Hepatocyte (in vitro differentiated cells): ENCODE results near the gene GRIK1. TPM values are rescaled to one million over a fixed set of nuclear protein-coding genes. Genes with fewer than 3 reads are reported as not detected.

Experiments used
- DNase-seq: peaks from one replicate; pipeline ENCODE4 v3.0.0-alpha.2; 2016; ENCODE audit warnings: low spot score
- H2AFZ ChIP-seq: fragments of 200-600 bp; sonication (generic); 2 replicates; pipeline ENCODE4 v1.6.0; 2016; ENCODE audit warnings: antibody characterized with exemption, mild to moderate bottlenecking
- H3K27ac ChIP-seq: fragments of 200-600 bp; sonication (generic); 2 replicates; pipeline ENCODE4 v1.5.1; 2016; ENCODE audit warnings: mild to moderate bottlenecking
- H3K27me3 ChIP-seq: fragments of 200-600 bp; sonication (generic); 2 replicates; pipeline ENCODE4 v1.6.1; 2016
- H3K36me3 ChIP-seq: fragments of 200-600 bp; sonication (generic); replicated peaks from 2 replicates; pipeline ENCODE4 v1.5.1; 2016; ENCODE audit warnings: low read depth; ENCODE audit not compliant: insufficient read depth
- H3K4me1 ChIP-seq: fragments of 200-600 bp; sonication (generic); 2 replicates; pipeline ENCODE4 v1.5.1; 2016; ENCODE audit warnings: mild to moderate bottlenecking, moderate library complexity; ENCODE audit not compliant: insufficient read depth
- H3K4me2 ChIP-seq: fragments of 200-600 bp; sonication (generic); 2 replicates; pipeline ENCODE4 v1.6.0; 2016
- H3K4me3 ChIP-seq: fragments of 200-600 bp; sonication (generic); 2 replicates; pipeline ENCODE4 v1.5.1; 2016; ENCODE audit warnings: mild to moderate bottlenecking
- H3K79me2 ChIP-seq: fragments of 200-600 bp; sonication (generic); 2 replicates; pipeline ENCODE4 v1.6.0; 2017; ENCODE audit warnings: mild to moderate bottlenecking
- H3K9me2 ChIP-seq: fragments of 200-600 bp; sonication (generic); replicated peaks from 2 replicates; pipeline ENCODE4 v1.6.0; 2017; ENCODE audit warnings: mild to moderate bottlenecking; ENCODE audit not compliant: insufficient read depth
- H3K9me3 ChIP-seq: fragments of 200-600 bp; sonication (generic); 2 replicates; pipeline ENCODE4 v1.5.1; 2016; ENCODE audit warnings: low read depth, mild to moderate bottlenecking
- H4K20me1 ChIP-seq: fragments of 200-600 bp; sonication (generic); 2 replicates; pipeline ENCODE4 v1.6.0; 2016; ENCODE audit warnings: mild to moderate bottlenecking; ENCODE audit not compliant: insufficient read depth, poor library complexity, severe bottlenecking
- EZH2 ChIP-seq: fragments of 200-600 bp; sonication (generic); IDR thresholded peaks from 2 replicates; pipeline ENCODE4 v1.6.1; 2016; ENCODE audit warnings: antibody characterized with exemption, mild to moderate bottlenecking, borderline replicate concordance
- EZH2phosphoT487 ChIP-seq: fragments of 200-600 bp; sonication (generic); IDR thresholded peaks from one replicate; pipeline ENCODE4 v1.6.1; 2018; ENCODE audit warnings: antibody characterized with exemption, mild to moderate bottlenecking, low read depth, moderate library complexity; ENCODE audit not compliant: unreplicated experiment, severe bottlenecking
- WGBS: methylation state at CpG from one replicate; pipeline ENCODE4 v1.1.6; 2016; ENCODE audit warnings: low lambda C conversion rate; ENCODE audit errors: missing lambda C conversion rate; 5-methylcytosine and 5-hydroxymethylcytosine counted together
- polyA plus RNA-seq: library from polyadenylated mRNA; unstranded; fragments of >200 nt; fragmentation: Nextera tagmentation; extraction: Ambion mirVana; gene quantifications from 2 replicates; pipeline ENCODE4 v1.2.1, GENCODE V29; 2016
- total RNA-seq: library from RNA; depleted of rRNA; stranded (reverse); fragments of >200 nt; gene quantifications from 2 replicates; pipeline ENCODE4 v1.2.3, GENCODE V29; 2014
- TF ChIP-seq, protein P1 (sequence below): fragments of 200-600 bp; sonication (generic); IDR thresholded peaks from 2 replicates; pipeline ENCODE4 v1.5.1; 2016; ENCODE audit warnings: antibody characterized with exemption, mild to moderate bottlenecking; ENCODE audit not compliant: poor library complexity

GRIK1 gene
- total and polyA plus RNA-seq, 2 experiments from 2014 or later: 0.77 to 2.3 TPM

DNA sequence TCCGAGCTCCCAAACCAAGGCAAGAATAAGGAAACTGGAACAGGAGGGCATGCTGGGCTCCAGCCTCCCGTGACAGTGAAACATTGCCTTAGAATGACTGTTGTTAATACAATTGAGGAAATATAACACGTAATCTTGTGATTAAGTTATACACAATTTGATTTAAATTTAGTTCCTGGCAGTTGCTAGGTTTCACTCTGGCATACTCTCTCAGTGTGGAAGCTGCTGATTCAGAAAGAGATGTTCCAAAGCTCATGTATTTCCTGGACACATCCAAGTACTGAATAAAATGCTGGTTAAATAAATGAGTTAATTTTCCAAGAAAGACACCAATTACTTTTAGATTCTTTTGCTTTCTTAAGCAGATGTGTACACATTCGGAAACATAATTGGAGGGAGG, 176.1 kb downstream of the GRIK1 start:
- WGBS: 91% methylated on average over 4 of the region's 4 CpGs

DNA sequence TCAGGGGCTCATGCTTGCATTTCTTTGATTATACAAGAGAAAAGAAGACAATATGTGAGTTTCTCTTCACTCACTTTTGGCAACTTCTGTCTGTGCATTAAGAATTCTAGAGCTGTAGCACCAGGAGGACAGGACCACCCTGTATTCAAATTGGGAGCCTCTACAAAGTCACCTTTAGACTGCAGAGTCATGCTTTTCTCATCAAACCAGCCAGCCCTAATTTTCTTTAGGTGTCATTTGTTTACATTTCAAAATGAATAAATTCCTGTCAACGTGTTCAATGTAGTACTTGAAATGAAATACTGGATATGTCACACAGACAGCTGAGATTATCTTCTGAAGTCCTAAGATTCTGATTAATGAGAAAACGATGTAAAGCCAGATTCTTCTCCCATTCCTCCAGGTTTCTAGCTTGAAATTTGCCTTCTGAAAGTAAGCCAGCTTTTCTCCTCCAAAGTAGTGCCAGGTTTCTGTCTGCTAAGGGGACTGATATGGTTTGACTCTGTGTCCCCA, 177.2 kb downstream of the GRIK1 start:
- Histone ChIP-seq H3K9me2 (no peaks in the 10 kb centered on the region), H3K27ac (no peak overlapping the region), H3K36me3 (no peaks in the 10 kb centered on the region), H3K9me3 (no peaks in the 10 kb centered on the region), H2AFZ (no peak overlapping the region), H4K20me1 (no peaks in the 10 kb centered on the region), H3K4me3 (no peak overlapping the region), H3K79me2 (no peaks in the 10 kb centered on the region), H3K4me2 (no peak overlapping the region), H3K4me1 (no peaks in the 10 kb centered on the region), H3K27me3 (no peaks in the 10 kb centered on the region)
- 49% methylated on average over 2 of the region's 2 CpGs for WGBS
- TF ChIP-seq EZH2 (no peak), EZH2phosphoT487 (no peak)
- TF ChIP-seq, protein P1, sequence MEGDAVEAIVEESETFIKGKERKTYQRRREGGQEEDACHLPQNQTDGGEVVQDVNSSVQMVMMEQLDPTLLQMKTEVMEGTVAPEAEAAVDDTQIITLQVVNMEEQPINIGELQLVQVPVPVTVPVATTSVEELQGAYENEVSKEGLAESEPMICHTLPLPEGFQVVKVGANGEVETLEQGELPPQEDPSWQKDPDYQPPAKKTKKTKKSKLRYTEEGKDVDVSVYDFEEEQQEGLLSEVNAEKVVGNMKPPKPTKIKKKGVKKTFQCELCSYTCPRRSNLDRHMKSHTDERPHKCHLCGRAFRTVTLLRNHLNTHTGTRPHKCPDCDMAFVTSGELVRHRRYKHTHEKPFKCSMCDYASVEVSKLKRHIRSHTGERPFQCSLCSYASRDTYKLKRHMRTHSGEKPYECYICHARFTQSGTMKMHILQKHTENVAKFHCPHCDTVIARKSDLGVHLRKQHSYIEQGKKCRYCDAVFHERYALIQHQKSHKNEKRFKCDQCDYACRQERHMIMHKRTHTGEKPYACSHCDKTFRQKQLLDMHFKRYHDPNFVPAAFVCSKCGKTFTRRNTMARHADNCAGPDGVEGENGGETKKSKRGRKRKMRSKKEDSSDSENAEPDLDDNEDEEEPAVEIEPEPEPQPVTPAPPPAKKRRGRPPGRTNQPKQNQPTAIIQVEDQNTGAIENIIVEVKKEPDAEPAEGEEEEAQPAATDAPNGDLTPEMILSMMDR: no peak
- no peak for DNase-seq

More for the DNA sequence above, 176.1 kb downstream of the GRIK1 start:
- DNase-seq: no peak
- no peaks in the 10 kb centered on the region for H3K27me3 ChIP-seq
- H3K36me3 ChIP-seq: no peaks in the 10 kb centered on the region
- no peaks in the 10 kb centered on the region for H3K4me1 ChIP-seq
- no peaks in the 10 kb centered on the region for H4K20me1 ChIP-seq
- H3K4me3 ChIP-seq: no peak overlapping the region
- H2AFZ ChIP-seq: no peak overlapping the region
- no peaks in the 10 kb centered on the region for H3K79me2 ChIP-seq
- no peak overlapping the region for H3K4me2 ChIP-seq
- TF ChIP-seq EZH2phosphoT487 (no peak), EZH2 (no peak)
- TF ChIP-seq, protein P1: no peak
- no peak overlapping the region for H3K27ac ChIP-seq
- H3K9me2 ChIP-seq: no peaks in the 10 kb centered on the region
- H3K9me3 ChIP-seq: no peaks in the 10 kb centered on the region

DNA sequence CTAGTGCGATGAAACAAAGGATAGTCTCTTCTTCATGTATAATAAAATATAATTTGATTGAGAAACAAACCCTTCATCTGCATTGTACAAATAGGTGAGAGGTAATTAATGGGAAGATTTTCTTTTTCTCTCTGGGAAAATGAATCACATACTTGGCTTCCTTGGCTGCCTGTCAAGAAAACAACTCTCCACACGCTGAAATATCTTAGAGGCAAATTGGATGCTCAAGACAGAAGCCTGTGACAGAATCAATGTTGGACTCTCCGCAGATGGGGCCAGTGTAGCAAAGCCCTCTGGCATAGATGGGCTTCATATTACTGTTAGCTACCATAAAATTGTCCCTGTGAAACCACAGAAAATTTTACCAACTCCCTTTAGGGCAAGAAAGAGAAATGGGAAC, 186.6 kb downstream of the GRIK1 start:
- Histone ChIP-seq H3K27ac (no peak overlapping the region), H3K9me3 (no peaks in the 10 kb centered on the region), H3K79me2 (no peaks in the 10 kb centered on the region), H3K4me2 (no peak overlapping the region), H3K36me3 (no peaks in the 10 kb centered on the region), H4K20me1 (no peaks in the 10 kb centered on the region), H3K27me3 (no peaks in the 10 kb centered on the region), H2AFZ (no peak overlapping the region), H3K9me2 (no peaks in the 10 kb centered on the region), H3K4me3 (no peak overlapping the region), H3K4me1 (no peaks in the 10 kb centered on the region)
- TF ChIP-seq EZH2 (no peak), EZH2phosphoT487 (no peak)
- TF ChIP-seq, protein P1: no peak
- WGBS: 66% methylated on average over 3 of the region's 3 CpGs
- DNase-seq: no peak
